Fibroblast of gingiva (primary cell): ENCODE measurements around the gene ARHGEF7.

Source experiments
- DNase-seq: peaks from one replicate; pipeline ENCODE4 v3.0.0-alpha.2; 2011; ENCODE audit warnings: low read depth

Gene ARHGEF7

DNA sequence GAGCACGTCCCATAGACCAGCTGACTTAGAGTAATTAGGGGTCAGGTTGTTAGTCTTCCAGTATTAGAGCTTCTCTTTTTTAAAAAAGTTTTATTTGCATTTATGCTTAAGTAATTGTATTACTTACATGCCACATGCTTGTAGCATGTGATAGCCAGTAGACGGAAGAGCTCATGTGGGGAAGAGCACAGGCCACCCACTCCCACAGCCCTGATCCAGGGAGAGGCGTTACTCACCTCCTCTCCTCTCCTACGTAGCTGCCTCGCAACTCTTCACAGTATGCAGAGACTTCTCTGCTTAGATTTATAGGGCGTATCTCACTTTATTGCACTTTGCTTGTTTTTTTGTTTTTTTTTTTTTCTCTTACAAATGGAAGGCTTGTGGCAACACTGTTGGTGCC lies 110.1 kb downstream of the ARHGEF7 start:
- DNase-seq = no peak

DNA sequence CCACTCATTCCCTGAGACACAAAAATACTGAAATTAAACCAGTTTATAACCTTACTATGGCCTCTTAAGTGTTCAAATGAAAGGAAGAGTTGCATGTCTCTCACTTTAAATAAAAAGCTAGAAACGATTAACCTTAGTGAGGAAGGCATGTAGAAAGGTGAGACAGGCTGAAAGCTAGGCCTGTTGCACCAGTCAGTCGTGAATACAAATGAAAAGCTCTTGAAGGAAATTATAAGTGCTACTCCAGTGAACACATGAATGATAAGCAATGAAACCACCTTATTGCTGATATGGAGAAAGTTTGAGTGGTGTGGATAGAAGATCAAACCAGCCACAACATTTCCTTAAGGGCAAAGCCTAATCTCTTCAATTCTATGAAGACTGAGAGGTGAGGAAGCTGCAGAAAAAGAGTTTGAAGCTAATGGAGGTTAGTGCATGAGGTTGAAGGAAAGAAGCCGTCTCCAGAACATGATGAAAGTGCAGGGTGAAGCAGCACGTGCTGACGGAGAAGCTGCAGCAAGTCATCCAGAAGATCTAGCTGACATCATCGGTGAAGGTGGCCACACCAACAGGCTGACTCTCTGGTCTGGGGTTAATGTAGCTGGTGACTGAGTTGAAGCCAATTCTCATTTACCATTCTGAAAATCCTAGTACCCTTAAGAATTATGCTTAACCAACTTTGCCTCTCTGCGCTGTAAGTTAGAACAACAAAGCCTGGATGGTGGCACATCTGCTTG lies 110.9 kb downstream of the ARHGEF7 start:
- DNase-seq = no peak

DNA sequence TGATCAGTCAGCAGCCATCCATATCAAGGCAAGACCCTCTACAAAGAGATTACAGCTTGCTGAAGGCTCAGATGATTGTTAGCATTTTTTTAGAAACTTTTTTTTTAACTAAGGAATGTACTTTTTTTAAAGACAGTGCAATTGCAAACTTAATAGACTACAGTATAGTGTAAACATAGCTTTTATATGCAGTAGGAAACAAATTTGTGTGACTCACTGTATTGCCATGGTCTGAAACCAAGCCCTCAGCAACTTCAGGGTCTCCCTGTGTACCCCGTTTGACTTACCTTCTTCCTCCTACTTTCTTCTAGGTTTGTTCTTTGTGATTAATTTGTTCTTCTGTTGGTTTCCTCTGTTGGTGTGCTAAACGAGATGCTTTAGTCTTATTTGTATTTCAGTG lies 112.3 kb downstream of the ARHGEF7 start:
- no peak for DNase-seq

DNA sequence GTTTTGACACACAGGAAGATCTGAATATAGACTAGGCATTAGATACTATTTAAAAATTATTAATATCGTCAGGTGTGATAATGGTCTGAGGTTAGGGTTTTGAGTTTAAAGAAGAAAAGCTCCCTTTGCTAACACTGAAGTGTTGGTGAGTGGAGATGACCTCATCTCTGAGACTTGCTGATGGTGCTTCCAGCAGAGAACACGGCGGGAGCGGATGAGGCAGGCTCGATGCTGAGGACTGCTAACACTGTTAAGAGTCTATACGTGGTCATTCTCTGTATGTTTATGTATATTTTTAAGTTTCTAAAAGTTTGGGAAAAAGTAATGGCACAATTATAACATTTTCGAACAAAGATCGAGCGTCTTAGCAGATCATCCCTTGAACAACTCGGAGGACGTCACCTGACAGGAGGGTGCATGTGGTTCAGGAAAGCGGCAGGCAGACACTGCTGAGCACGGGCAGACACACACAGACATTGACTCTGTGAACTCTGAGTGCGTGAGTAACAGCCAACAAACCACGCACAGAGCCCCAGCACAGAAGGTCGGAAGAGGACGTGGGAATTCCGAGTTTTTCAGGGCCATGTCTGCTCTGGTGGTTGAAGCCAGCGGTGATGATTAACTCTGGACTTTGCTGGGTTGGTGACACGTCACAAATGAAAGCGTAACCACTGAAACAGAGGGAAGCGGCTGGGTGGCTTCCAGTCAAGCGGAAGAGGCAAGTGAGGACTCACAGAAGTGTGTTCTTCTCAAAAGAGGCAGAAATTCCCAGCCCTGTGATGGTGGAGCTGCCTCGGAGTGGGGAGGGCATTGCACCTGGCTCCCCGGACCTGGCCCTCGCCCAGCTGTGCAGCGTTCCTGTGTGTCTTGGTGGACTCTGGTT lies 113.4 kb downstream of the ARHGEF7 start:
- DNase-seq = no peak

DNA sequence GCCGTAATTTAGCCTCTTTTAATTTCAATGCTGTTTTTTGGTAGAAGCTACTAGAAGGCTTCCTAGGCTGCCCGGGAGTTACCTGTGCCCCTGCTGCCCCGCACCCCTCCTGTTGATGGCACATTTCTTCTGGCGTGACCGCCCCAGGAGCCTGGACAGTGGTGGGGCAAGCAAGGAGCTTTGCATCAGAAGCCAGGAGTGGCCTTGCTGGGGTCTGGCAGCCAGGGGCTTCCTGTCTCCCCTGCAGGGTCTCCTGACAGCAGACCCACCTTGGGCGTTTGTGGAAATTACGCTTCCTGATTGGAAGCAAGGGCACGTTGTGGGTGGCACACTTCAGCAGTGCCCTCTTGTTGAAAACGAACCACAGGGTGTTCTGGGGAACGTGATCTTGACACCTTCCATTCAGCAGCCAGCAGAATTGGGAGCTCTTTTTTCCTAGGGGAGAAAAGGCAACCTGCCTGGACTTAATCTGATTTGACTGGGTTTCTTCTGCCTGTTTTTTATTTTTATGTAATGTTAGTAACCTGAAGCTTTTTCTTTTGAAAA lies 115.3 kb downstream of the ARHGEF7 start:
- no peak for DNase-seq

DNA sequence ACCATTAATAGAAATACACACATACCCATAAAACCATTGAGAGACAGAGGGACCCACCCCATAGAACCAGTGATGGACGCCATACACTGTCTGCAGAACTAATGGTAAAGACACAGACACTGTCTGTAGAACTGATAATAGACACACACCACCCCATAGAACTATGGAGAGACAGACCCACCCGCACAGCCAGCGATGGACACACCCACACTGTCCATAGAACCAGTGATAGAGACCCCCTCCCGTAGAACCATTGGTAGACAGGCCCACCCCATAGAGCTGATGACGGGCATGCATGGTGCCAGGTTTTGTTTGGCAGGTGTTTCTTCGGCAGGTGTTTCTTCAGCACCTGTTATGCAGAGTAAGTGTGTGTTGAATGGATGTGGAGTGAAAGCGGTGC lies 117.1 kb downstream of the ARHGEF7 start:
- DNase-seq = no peak

DNA sequence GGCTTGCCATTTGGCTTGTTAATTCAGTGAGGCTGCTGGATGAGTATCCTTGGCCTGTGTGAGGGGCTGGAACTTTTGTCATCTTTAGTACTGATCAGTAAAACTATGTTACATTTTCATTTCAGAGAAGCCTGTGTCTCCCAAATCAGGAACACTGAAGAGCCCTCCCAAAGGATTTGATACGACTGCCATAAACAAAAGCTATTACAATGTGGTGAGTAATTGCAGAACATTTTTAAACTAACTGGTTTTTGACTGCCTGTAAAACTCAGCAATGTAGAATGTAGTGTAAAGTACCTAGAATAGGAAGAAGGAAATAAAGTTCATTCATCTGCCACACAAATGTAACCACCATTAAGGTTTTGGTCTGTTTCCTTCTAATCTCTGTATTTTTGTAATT lies 118.0 kb downstream of the ARHGEF7 start:
- no peak for DNase-seq

DNA sequence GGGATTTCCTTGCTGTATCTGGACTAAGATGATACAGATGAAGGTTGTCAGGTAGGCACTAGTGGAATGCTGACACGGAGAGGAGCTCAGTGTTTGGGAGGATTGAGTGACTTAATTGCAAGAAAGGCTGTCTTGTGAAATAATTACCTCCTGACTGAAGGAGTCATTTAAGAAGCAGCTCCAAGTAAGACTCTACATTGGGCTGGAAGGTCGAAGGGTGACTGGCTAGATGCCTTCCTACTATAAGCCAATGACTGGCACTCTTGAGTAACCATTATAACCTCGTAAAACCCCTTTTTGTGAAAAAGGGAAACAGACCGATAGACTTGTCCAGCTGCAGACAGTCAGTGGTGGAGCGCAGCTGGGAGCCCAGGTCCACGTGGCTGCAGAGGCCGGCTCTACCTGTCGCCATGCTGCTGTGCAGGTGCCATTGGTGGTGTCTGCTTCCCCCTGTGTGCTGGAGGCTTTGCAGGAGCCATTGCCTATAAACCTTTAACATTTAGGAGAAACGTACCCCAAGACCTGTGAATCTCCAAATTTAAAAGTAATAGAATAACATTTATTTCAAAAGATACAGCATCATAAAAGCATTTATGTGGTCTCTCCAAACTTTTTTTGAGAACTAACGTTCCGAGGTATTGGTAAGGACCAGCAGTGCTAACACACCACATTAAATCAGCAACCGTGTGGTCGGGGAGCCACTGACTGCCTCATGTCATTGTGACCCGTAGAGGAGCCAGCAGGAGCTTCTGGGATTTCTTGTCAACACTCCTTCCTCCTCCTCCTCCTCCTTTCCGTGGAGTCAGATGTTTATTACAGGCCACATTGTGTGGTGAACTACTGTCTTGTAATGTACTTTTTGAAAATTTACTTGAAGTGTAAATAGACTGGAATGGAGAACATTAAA lies 124.9 kb downstream of the ARHGEF7 start:
- DNase-seq = peak; percentile 35

DNA sequence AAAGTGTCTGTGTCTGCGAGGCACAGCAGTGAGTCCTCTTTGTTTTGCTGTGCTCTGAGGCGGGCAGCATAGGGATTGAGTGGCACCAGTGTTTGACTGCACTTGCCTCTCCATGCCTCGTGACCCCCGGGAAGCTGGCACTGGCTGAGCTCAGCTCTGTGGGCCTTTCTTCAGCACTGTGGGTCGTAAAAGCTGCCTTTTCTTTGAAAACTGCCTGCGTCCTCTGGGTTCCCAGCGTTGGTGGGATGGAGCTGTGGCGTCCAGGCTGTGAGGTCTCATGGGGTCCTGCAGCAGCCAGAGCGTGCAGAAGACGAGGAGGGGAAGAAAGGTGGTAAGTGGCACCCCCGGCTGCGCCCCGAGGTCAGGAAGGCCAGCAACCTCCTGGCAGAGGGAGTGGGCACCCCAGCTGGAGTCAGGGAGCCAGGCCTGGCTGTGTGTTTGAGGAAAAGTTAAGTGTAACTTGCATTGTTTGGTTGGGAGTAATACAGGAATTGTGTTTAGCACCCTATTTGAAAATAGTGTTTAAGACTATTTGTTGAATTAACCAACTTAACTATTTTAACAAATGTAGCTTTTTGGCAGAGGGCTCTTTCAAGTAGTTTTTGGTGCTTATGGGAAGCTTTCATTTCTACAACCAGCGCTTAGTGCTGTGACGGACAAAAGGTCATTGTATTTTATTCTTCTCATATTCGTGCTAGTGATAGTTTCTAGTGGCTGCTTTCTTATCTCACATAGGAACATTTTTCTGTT lies 126.1 kb downstream of the ARHGEF7 start:
- DNase-seq = no peak

DNA sequence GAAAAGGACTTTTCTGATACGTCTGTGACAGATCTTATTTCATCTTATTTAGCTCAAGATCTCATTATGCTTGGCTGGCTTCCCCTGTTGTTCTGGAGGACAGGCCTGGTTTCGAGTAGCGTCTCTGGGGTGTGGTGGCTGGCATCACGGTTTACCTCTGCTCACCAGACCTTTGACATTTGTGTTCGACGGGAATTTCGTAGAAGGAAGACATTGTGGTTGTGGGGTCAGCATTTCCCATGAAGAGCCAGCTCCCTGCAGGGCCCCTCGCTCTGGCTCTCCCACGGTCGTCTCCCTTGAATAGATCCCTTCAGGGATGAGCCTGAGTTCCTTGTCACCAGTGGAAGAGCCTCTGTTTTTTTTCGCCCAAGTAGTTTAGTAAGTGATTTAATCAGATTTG lies 126.8 kb downstream of the ARHGEF7 start:
- DNase-seq = no peak

DNA sequence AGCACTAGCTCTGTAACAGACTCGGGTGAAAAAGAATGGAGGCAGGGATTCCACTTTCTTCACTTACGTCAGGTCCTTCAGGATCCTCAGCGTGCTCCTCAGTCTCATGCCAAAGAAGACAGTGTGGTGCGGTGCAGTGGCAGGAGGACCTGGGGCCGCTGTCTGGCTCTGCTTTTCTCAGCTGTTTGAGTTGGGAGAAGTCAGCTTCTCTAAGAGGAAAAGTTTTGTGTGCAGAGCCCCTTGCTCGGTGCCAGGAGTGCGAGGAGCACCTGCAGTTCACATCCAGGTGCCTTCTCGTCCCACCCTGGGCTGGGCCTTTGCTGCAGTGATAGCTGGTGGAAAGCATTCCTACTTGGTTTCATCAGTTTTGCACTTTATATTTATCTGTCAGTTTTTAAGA lies 127.5 kb downstream of the ARHGEF7 start:
- DNase-seq = no peak

DNA sequence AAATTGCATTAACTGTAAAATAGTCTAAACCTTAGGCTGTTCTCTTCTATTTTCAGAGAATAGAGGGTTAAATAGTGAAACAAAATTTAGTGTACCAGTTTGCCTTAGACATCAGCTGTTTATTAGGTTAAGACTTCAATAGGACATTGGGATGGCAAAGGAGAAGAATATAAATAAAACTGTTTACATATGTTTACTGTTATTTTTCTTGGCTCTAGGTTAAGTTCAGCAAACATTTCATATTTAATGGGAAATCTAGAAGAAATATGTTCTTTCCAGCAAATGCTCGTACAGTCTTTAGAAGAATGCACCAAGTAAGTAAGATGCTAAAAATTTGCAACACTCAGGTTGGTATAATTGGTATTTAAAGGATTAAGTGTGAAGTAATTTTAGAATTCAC lies 128.9 kb downstream of the ARHGEF7 start:
- no peak for DNase-seq

DNA sequence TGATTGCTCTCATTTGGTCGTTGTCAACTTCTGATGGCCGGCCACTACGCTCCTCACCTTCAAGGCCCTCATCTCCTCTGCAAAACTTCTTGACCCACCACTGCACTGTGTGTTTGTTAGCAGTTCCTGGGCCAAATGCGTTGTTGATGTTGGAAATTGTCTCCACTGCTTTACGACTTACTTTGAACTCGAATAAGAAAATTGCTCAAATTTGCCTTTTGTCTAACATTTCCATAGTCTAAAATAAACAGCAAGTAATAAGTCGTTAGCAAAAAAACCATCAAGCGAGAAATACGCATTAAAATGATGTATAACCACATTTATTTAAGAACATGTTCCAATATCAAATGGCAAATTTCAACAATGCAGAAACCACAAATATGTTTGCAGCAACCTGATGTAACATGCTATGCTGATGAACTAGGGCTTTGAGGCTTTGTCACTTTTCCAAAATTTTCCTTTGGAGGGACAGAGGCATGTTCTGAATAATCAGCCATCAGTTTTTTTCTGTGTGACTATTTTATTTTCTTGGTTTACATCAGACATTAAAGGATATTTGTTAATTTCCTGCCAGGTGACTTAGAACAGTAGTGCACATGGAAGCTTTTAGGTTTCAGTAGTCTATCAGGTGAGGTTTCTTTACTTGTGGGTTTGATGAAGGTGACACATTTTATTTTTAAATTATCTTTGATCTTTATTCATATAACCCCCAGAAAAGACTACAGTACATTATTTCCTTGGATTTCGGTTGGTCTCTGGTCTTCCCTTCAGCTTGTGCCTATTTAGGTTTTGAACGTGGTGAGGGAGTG lies 130.7 kb downstream of the ARHGEF7 start:
- DNase-seq = peak; percentile 96

DNA sequence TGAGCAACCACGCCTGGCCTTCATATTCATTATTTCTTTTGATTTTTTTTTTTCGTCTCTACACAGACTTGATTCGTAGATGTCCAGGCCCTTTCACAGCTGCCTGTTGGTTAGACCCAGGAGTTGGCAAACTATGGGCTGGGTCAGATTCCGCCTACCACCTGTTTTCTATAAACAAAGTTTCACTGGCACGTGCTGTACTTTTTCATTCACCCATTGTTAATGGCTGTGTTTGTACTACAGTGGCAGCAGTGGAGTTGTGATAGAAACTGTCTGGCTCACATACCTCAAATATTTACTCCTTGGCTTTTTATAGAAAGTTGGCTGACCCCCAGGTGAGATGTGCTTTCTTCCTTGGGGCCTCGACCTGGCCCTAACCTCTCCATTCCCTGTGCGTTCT lies 132.4 kb downstream of the ARHGEF7 start:
- no peak for DNase-seq

DNA sequence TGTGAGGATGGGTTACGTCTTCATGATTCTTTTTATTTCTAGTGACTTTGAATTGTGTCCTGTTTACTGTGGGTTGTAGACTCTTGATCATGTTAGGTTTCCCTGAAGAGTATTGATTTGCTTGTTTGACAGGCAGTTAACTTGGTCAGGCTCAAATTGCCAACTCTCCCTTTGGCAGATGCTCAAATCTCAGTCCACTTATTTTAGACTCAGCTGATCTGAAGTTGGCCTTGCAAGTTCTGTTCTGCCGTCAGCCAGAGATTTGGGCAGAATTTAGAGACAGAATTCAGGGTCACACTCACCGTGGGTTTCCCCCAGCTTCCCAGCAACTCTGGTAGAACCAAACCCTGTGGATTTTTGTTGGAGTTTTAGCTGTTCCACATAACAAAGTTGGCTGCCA lies 133.7 kb downstream of the ARHGEF7 start:
- DNase-seq = no peak

DNA sequence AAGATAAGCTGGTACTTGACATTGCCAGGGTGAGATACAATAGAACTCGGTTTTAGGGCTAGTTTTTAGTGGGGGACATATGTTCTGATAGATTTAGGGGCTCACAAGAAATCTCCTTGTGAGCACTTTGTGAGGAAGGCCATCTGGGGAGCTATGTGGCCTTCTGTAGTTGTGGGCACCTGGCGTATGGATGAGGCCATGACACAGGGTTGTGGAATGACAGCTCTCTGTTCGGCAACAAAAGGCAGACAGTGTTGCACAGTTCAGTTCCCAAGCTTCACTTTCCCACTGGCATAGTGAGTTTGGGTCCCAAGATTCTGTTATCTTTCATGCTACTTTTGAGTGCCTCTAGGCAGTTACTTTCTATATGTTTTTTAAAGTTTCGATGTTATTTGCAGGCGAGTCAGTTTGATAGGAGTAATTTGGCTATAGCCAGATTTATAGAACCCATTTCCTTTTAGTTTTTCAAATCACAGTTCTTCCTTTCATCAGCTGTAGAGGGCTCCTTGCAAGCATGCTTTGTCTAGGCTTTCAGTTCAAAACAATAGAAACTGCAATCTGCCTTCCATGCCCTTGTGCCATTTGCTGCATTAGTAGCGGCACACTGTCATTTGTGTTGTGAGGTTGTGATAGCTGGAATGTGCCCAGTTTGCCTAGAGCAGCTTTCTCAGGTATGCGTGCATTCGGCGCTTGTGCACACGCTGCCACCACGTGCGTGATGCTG lies 134.7 kb downstream of the ARHGEF7 start:
- DNase-seq = no peak

DNA sequence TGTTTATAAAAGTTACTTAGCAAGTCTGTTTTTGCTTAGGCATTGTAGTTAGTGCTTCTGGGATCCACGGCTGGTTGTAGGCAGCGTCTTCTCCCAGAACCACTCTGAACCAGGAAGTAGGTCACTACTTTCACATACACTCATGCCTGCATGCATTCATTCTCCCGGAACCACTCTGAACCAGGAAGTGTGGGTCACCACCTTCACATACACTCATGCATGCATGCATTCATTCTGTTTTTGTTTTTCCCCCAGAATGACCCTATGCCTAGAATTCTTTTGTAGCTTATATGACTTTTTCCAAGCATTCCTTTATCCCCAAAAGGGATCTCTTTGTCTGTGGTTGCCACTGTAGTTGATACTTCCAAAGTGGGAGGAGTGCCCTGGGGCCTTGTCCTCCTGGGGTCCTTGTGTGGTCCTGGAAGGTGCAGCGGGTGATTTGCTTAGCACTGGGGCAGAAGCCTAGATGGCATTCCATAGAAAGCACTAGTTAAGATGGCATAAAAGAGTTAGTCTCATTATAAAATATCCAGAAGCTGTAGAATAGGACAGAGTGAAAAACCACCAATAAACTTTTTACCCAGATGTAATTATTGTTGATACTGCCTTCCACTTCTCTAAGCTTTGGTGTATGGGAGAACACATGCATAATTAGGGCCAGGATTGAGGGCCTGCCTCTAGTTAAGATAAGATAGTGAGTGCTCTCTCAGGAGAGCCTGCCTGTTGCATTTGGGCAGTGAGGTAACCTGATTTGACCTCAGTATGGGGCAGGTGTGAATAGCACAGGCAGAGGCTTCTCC lies 136.7 kb downstream of the ARHGEF7 start:
- no peak for DNase-seq

DNA sequence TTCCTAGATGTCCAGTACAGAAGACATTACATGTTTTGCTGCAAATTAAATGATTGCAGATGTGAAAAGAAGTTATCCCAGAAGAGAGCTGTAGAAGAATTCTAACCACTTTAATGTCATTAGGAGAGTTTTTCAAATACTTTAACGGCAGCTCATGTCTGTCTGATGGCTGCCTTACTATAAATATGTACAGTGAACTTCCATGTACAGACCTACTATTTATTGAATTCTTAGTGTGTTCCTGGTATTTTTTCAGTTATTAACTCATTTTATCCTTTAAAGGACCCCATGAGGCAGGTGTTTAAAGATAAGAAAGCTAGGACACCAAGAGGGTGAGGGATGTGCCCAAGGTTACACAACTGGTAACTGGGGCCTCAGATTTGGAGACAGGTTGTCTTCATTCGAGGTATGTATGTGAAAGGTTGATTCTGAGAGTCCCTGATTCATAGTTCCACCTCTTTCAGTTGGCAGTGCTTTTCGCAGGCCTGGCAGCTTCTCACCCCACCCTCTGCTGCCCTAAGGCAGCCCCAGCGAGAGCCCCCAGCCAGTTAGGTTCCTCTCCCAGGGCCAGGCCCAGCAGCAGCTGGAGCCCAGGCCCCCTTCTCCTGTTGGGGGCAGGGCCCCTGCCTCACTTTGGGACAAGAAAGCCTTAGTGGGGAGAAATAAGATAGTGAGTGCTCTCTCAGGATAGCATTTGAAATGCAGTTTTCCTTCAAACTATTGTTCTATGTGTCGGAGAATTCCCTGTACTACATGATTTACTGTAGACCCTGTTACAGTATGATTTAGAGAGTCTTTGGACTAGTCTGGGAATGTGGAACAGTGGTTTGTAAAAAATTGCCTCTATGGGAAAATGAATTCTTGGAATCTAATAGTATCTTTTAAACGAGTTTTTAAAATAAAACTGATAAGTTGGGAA lies 137.6 kb downstream of the ARHGEF7 start:
- DNase-seq = peak; percentile 55
